Kidney (tissue), 14 donors: Measurements from ENCODE around the gene PACSIN1. TPM values are rescaled to one million over a fixed set of nuclear protein-coding genes. Genes with fewer than 3 reads are reported as not detected.

Experiments used
- DNase-seq, 5 donors: peaks; one replicate each; pipeline ENCODE4 v3.0.0-alpha.2; 2013 to 2020
- FAIRE-seq: peaks from 2 replicates; lab custom pipeline; 2012; peaks lifted over from hg19 to GRCh38; lab: Jason Lieb, UNC
- H3K27ac ChIP-seq, 2 donors: one replicate each; pipeline ENCODE4 v1.7.0; 2013; ENCODE audit warnings: low read depth in 2 of 2, low read length in 2 of 2, inconsistent platforms in 1 of 2
- H3K27me3 ChIP-seq: one replicate; pipeline ENCODE4 v1.7.1; 2013; ENCODE audit warnings: low read length, inconsistent platforms; ENCODE audit not compliant: control insufficient read depth, insufficient read depth
- H3K36me3 ChIP-seq, 3 donors: one replicate each; pipeline versions ENCODE4 v1.7.0 to v1.7.1; 2013; ENCODE audit warnings: low read length in 3 of 3, control low read depth in 1 of 3, inconsistent platforms in 1 of 3; ENCODE audit not compliant: insufficient read depth in 3 of 3, control insufficient read depth in 2 of 3
- H3K4me1 ChIP-seq, 3 donors: one replicate each; pipeline versions ENCODE4 v1.7.0 to v1.7.1; 2013; ENCODE audit warnings: low read length in 3 of 3, inconsistent platforms in 1 of 3, low read depth in 1 of 3; ENCODE audit not compliant: control insufficient read depth in 2 of 3, insufficient read depth in 2 of 3
- H3K4me3 ChIP-seq, 3 donors: one replicate each; pipeline versions ENCODE4 v1.7.0 to v1.8.1; 2013; ENCODE audit warnings: low read length in 3 of 3, control low read depth in 1 of 3, inconsistent platforms in 1 of 3
- H3K9ac ChIP-seq, 3 donors: one replicate each; pipeline versions ENCODE4 v1.7.0 to v1.7.1; 2013; ENCODE audit warnings: low read length in 3 of 3, control low read depth in 1 of 3, inconsistent platforms in 1 of 3
- H3K9me3 ChIP-seq, 3 donors: one replicate each; pipeline versions ENCODE4 v1.7.0 to v1.7.1; 2013; ENCODE audit warnings: low read length in 3 of 3, control low read depth in 1 of 3, inconsistent platforms in 1 of 3; ENCODE audit not compliant: control insufficient read depth in 2 of 3, insufficient read depth in 1 of 3
- CTCF ChIP-seq: IDR thresholded peaks from 3 replicates; pipeline ENCODE4 v1.5.1; 2012; ENCODE audit warnings: mild to moderate bottlenecking, moderate library complexity, borderline replicate concordance; ENCODE audit not compliant: insufficient read depth; ENCODE audit errors: extremely low read depth
- intact Hi-C: fragments of 100-400 bp; cut with DNase I; formaldehyde crosslinking; loops from one replicate; pipeline ENCODE4 v1.11.1; 2022
- polyA plus RNA-seq: library from polyadenylated mRNA; stranded (reverse); fragments of 350-450 nt; fragmentation: Illumina TruSeq; extraction: RNeasy Lipid Tissue Mini Kit (QIAGEN cat#74804); gene quantifications from one replicate; pipeline ENCODE4 v1.2.3, GENCODE V29; 2014; ENCODE audit warnings: low read depth, low replicate concordance; ENCODE audit not compliant: insufficient read depth
- total RNA-seq: library from RNA; stranded (reverse); fragmentation: NEBNext Ultra II Directional; extraction: Animal tissue kit (Norgen Biotek cat#: 25700); gene quantifications from one replicate; pipeline ENCODE4 v1.2.1, GENCODE V29; 2021
- donor health status: control.
- donor health status: control.
- donor health status: control.
- donor health status: control.
- donor health status: control.
- donor health status: DM: yes; HTN: yes; CAD: no.
- donor health status: Normal renal cell carcinoma (clear cell type).

Gene PACSIN1
- total and polyA plus RNA-seq, 2 donors from 2014 or later = 1.7 to 4.1 TPM

DNA sequence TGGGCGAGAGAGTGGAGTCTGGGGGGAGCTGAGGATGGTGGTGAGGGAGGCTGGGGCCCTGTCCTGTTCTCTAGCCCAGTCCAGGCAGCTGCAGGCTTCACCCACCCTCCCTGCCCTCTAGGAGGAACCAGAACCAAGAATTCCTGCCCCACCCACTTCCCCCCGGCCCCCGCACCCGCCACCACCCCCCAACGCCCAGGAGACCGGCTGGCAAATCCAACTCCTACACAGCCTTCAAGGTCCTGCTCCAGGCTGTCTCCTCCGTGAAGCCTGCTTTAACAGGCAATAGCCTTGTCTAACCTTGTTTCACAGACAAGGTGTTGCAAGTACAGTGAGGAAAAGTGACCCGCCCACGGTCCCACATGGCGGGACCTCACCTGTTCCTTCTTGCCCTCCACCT lies 87.9 kb downstream of the PACSIN1 start:
- TF ChIP-seq CTCF = no peak
- no peak for FAIRE-seq
- no peak for DNase-seq
- no peaks in the 10 kb centered on the region for H3K27me3 ChIP-seq
- no peak overlapping the region for H3K27ac ChIP-seq
- H3K4me3 ChIP-seq = no peak overlapping the region
- intact Hi-C loops = no loop called here
- no peaks in the 10 kb centered on the region for H3K36me3 ChIP-seq
- no peak overlapping the region for H3K9ac ChIP-seq
- no peaks in the 10 kb centered on the region for H3K4me1 ChIP-seq
- H3K9me3 ChIP-seq = peaks cover 0 to 4% (median 0%) of the 10 kb centered on the region in 3 donors

- Histone ChIP-seq H3K27ac (no peak overlapping the region), H3K4me1 (no peaks in the 10 kb centered on the region), H3K27me3 (no peaks in the 10 kb centered on the region), H3K36me3 (no peaks in the 10 kb centered on the region), H3K9ac (no peak overlapping the region), H3K9me3 (peaks cover 0 to 4% (median 0%) of the 10 kb centered on the region in 3 donors), H3K4me3 (no peak overlapping the region)
- FAIRE-seq (no peak), DNase-seq (peak in 2 of 5 donors; percentile 48 to 59)
- intact Hi-C loops = no loop called here
- TF ChIP-seq CTCF = no peak
Observed at GRCh38 chr6:34554291-34555006, 88.6 kb downstream of the PACSIN1 start.

- no peak for TF ChIP-seq CTCF
- intact Hi-C loops = no loop called here
- peak in 1 of 5 donors; percentile 54 for DNase-seq
- no peak overlapping the region for H3K4me3 ChIP-seq
- no peaks in the 10 kb centered on the region for H3K36me3 ChIP-seq
- H3K9me3 ChIP-seq = peaks cover 0 to 4% (median 0%) of the 10 kb centered on the region in 3 donors
- no peak overlapping the region for H3K27ac ChIP-seq
- no peaks in the 10 kb centered on the region for H3K4me1 ChIP-seq
- H3K27me3 ChIP-seq = no peaks in the 10 kb centered on the region
- H3K9ac ChIP-seq = no peak overlapping the region
- FAIRE-seq = no peak
Observed at GRCh38 chr6:34555007-34555322, 89.1 kb downstream of the PACSIN1 start.
